DMS53 (cell line): ENCODE results near the gene DNAH9.
A peak's percentile ranks its signal among the peaks of the same experiment; 100 is the strongest.

Source experiments
- DNase-seq: peaks from one replicate; lab custom pipeline; 2025; lab: John Stamatoyannopoulos, UW

Gene DNAH9

DNA sequence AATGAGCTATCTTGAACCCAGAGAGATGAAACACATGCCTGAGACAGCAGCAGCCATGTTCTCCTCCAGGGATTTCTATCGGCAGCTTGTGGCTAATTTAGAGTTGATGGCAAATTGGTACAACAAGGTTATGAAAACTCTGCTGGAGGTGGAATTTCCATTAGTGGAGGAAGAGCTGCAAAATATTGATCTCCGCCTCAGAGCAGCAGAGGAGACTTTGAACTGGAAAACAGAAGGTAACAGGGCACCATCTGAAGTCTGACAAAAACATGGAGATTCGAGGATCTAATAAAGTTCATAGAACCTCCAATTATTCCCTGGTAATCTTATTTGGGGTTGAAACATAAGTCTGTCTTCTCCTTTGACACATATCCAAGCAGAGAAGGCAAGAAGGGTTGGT, 52.8 kb downstream of the DNAH9 start:
- DNase-seq = no peak

DNA sequence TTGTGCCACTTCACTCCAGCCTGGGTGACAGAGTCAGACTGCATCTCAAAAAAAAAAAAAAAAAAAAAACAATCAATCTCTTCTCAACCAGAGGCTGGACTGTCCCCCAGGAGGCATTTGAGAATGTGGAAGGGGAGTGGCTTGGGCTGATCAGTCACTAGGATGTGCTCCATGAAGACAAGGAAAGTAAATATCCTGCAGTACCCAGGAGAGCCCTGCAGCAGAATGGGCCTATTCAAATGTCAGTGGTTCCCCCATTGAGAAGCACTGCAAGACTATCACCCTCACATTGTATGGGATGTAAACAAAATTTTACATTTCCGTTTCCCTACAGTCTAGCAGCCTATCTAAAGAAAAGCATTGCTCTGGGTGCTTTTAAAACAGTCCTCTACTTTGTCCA, 70.3 kb downstream of the DNAH9 start:
- DNase-seq = no peak

- no peak for DNase-seq
Observed at GRCh38 chr17:11671126-11671525, 72.9 kb downstream of the DNAH9 start.

GRCh38 chr17:11682646-11683045, 84.4 kb downstream of the DNAH9 start:
- no peak for DNase-seq

GRCh38 chr17:11690681-11691080, 92.4 kb downstream of the DNAH9 start:
- DNase-seq = no peak

DNA sequence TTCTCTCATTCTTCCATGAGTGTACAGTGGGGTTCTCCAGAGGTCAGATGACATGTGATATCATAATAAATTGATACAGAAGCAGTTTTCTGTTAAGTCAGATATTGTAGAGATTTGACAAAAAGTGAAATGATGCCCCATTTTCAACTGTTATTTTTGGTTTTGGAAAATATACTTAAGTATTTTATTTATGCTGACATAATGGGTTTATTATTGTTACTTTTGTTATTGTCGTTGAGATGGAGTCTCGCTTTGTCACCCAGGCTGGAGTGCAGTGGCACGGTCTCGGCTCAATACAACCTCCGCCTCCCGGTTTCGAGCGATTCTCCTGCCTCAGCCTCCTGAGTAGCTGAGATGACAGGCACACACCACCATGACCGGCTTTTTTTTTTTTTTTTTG, 94.4 kb downstream of the DNAH9 start:
- DNase-seq = no peak

DNA sequence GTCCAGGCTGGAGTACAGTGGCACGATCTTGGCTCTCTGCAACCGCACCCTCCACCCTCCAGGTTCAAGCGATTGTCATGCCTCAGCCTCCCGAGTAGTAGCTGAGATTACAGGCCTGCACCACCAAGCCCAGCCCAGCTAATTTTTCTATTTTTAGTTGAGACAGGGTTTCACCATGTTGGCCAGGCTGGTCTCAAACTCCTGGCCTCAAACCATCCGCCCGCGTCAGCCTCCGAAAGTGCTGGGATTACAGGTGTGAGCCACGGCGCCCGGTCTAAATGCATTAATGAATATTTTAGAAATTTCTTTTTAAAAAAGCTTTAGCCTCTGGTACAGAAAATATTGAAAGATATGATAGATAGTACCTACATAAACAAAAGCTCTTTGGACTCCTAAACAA, 95.0 kb downstream of the DNAH9 start:
- DNase-seq = no peak

DNA sequence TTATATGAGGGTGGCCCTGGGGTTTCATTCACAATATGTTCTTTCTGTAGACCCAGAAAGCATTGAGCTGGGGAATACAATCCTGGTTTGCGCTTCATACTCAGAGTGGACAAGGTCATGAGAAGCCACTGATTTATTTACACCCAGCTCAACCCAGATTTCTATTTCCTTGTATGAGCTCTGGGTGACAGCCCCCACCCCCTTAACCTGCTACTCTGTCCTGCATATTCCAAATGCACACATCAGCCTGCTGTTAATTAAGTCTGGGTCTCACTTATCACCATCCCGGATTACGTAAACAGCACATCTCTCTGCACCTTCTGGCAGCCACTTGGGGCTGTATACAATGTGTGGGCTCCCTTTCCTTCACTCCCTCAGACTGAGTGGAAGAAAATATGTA, 102.4 kb downstream of the DNAH9 start:
- no peak for DNase-seq

- DNase-seq = no peak
Observed at GRCh38 chr17:11701911-11702310, 103.6 kb downstream of the DNAH9 start.

GRCh38 chr17:11704041-11704440, 105.8 kb downstream of the DNAH9 start:
- no peak for DNase-seq

DNA sequence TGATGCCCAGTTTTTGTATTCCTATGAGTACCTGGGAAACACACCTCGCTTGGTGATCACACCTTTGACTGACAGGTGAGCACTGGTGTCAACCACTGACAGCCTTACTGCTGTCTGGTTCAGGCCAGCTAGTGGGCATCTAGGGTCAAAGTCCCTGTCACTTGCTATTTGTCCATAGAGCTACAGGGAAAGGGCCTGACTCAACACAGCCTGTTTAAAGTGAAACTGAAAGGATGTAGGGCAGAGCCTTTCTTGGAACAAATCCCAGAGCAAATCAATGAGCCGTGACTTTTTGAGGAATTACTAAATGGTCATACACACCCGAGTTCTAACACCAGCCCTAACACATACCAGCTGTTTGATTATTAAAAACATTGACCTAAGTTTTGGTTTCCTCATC, 106.8 kb downstream of the DNAH9 start:
- DNase-seq = peak; percentile 16

GRCh38 chr17:11707586-11707985, 109.3 kb downstream of the DNAH9 start:
- no peak for DNase-seq

- DNase-seq = no peak
Observed at GRCh38 chr17:11712456-11712855, 114.2 kb downstream of the DNAH9 start.

DNA sequence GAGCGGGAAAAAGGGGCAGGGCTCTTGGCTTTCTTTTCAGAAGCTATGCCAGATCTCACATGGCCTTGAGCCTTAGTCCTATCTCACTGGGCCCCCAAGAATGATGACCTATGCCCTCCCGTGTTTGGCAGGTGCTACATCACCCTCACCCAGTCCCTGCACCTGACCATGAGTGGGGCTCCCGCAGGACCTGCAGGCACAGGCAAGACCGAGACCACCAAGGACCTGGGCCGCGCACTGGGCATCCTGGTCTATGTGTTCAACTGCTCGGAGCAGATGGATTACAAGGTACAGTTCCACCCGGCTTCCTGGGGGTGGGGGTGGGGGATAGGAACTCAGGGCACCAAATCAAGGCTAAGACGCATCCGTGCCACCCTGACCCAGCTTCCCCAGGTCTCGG, 120.9 kb downstream of the DNAH9 start:
- no peak for DNase-seq

GRCh38 chr17:11719856-11720255, 121.6 kb downstream of the DNAH9 start:
- DNase-seq = no peak

- DNase-seq = no peak
Observed at GRCh38 chr17:11720816-11721215, 122.5 kb downstream of the DNAH9 start.

GRCh38 chr17:11730747-11731146, 132.5 kb downstream of the DNAH9 start:
- DNase-seq = no peak

DNA sequence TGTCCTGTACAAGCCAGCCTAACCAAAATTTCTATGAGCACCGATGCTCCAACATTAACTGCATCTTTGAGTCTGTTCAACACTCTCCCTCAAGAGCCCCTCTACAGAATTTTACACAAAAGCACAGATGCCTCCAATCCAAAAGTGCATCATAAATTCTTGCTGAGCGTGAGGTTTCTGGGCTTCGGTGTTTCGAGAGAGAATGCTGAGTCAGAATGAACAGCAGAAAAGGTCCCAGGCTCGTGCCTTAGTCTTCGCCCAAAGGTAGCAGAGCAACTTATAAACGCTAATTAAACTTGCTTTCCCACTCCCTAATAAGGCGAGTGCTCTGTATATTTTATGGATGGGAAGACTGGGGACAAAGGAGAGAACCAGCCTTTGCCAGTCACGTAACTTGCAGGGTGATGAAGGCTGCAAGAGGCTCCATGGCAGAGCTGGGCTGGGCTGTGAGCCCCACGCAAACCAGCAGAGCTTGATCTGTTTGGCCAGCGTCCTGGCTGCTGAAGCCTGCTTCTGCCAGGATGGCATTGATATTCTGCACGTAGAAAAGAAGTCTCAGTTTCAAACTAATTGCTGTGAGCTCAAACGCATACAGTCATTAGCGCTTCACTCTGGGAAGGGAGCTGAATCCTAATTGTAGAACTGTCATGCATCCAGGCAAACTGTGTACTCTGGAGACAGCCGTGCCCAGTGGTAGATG, 138.5 kb downstream of the DNAH9 start:
- DNase-seq = no peak

GRCh38 chr17:11737313-11737679, 139.0 kb downstream of the DNAH9 start:
- DNase-seq = no peak

DNA sequence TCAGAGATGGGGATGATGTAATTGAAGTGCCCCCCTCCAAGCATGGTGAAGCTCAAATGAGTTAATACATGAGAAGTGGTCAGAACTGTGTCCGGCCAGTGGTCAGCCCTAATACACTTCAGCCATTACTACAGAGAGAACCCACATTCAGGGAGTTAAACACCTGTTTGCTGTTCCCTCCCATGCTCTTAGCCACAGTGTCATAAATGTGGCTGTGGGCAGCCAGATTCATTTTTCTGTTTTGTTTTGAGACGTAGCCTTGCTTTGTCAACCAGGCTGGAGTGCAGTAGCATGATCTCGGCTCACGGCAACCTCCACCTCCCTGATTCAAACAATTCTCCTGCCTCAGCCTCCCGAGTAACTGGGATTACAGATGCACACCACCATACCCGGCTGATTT, 139.9 kb downstream of the DNAH9 start:
- no peak for DNase-seq

GRCh38 chr17:11739351-11739750, 141.1 kb downstream of the DNAH9 start:
- no peak for DNase-seq

DNA sequence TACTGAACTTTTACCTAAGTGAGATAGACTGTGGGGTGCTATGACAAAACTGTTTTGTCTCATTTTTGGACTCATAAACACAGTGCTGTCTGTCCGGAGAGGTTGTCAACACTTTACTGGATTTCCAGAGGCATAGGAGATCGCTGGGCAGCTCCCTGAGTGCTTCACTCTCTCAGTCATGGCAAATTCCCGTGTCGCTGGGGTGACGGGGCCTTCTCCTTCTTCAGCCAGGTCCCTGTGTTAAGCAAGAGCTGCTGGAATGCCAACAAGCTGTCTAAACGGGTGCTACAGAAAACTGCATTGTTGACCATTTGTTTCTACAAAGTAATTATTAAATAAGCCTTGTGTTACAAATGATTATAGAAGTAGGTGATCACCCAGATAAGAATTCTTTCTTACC, 141.6 kb downstream of the DNAH9 start:
- no peak for DNase-seq

DNA sequence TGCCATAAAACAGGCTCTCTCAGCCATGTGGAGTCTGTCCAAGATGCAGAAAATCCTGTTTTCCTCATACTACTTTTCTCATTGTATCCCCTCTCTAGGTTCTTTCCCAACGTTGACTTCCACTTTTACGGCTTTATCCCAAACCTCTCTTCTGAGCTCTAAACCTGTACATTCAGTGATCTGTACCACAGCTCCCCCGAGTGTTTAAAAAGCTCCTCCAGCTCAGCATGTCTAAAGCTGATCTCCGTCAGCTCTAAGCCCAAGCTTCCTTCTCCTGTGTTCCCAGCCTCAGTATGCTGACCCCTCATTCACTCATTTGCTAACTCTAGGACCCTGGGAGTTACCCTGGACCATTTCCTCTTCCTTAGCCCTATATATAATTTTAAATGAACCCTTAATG, 144.6 kb downstream of the DNAH9 start:
- no peak for DNase-seq

GRCh38 chr17:11744696-11745095, 146.4 kb downstream of the DNAH9 start:
- DNase-seq = no peak

DNA sequence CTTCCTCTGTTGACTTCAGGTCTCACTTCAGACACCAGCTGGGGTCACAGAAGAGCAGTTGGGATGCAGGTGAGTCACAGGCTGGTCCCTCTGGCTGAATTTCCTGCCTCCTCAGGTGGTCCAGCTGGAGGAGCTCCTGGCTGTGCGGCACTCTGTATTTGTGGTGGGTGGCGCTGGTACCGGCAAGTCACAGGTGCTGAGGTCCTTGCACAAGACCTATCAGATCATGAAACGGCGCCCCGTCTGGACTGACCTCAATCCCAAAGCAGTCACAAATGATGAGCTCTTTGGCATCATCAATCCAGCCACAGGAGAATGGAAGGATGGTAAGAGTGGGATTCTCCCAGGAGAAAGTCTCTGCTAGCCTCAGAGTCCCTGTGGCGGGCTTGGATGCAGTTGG, 149.2 kb downstream of the DNAH9 start:
- no peak for DNase-seq
